Stimulated activated CD4-positive, alpha-beta T cell treated with anti-CD3 and anti-CD28 coated beads, Interleukin-4, amount 100 ng/mL, for 1 hour (primary cell): ENCODE data around the gene YTHDF1.

Experiments used
- DNase-seq: peaks from one replicate; pipeline ENCODE4 v3.0.0-alpha.2; 2020

Gene YTHDF1

GRCh38 chr20:63182425-63182824 lies 33.5 kb downstream of the YTHDF1 start:
- DNase-seq = no peak

GRCh38 chr20:63181226-63181625 lies 34.7 kb downstream of the YTHDF1 start:
- DNase-seq = no peak

GRCh38 chr20:63180569-63181185 lies 35.3 kb downstream of the YTHDF1 start:
- no peak for DNase-seq

- DNase-seq = no peak
Observed at GRCh38 chr20:63179687-63180568, 36.0 kb downstream of the YTHDF1 start.

GRCh38 chr20:63178889-63179686 lies 36.8 kb downstream of the YTHDF1 start:
- DNase-seq = peak; percentile 73

GRCh38 chr20:63178446-63178820 lies 37.5 kb downstream of the YTHDF1 start:
- no peak for DNase-seq

- no peak for DNase-seq
Observed at GRCh38 chr20:63177785-63178445, 38.0 kb downstream of the YTHDF1 start.

- peak; percentile 36 for DNase-seq
Observed at GRCh38 chr20:63177134-63177784, 38.7 kb downstream of the YTHDF1 start.

GRCh38 chr20:63176427-63177133 lies 39.4 kb downstream of the YTHDF1 start:
- no peak for DNase-seq

- DNase-seq = no peak
Observed at GRCh38 chr20:63176034-63176426, 39.9 kb downstream of the YTHDF1 start.

GRCh38 chr20:63175038-63175895 lies 40.7 kb downstream of the YTHDF1 start:
- no peak for DNase-seq

- DNase-seq = no peak
Observed at GRCh38 chr20:63174309-63175037, 41.5 kb downstream of the YTHDF1 start.

GRCh38 chr20:63173552-63174191 lies 42.3 kb downstream of the YTHDF1 start:
- DNase-seq = no peak

- no peak for DNase-seq
Observed at GRCh38 chr20:63172726-63173125, 43.2 kb downstream of the YTHDF1 start.

GRCh38 chr20:63171991-63172390 lies 43.9 kb downstream of the YTHDF1 start:
- DNase-seq = no peak

GRCh38 chr20:63169681-63170080 lies 46.2 kb downstream of the YTHDF1 start:
- DNase-seq = no peak

- DNase-seq = no peak
Observed at GRCh38 chr20:63168861-63169260, 47.1 kb downstream of the YTHDF1 start.

- no peak for DNase-seq
Observed at GRCh38 chr20:63167918-63168520, 47.9 kb downstream of the YTHDF1 start.
